HEK293T (cell line): Measurements from ENCODE around the gene CBFA2T3.

Source experiments
- ARNT ChIP-seq: fragments of 450-650 bp; IDR thresholded peaks from 2 replicates; pipeline ENCODE4 v1.6.1; 2017; ENCODE audit warnings: mild to moderate bottlenecking
- BHLHE40 ChIP-seq: fragments of 450-650 bp; IDR thresholded peaks from 2 replicates; pipeline ENCODE4 v1.6.1; 2016; ENCODE audit warnings: mild to moderate bottlenecking, moderate library complexity, borderline replicate concordance
- ELF4 ChIP-seq: fragments of 450-650 bp; IDR thresholded peaks from 2 replicates; pipeline ENCODE4 v1.6.1; 2017; ENCODE audit warnings: antibody characterized with exemption
- FOXK2 ChIP-seq: fragments of 450-650 bp; IDR thresholded peaks from 2 replicates; pipeline ENCODE4 v1.6.1; 2016; ENCODE audit warnings: mild to moderate bottlenecking
- NFRKB ChIP-seq: fragments of 450-650 bp; IDR thresholded peaks from 2 replicates; pipeline ENCODE4 v1.6.1; 2016; ENCODE audit warnings: mild to moderate bottlenecking, moderate library complexity
- SP1 ChIP-seq: fragments of 450-650 bp; IDR thresholded peaks from 2 replicates; pipeline ENCODE4 v1.6.1; 2017
- SUZ12 ChIP-seq: fragments of 450-650 bp; IDR thresholded peaks from 2 replicates; pipeline ENCODE4 v1.6.1; 2016; ENCODE audit warnings: mild to moderate bottlenecking

GRCh38 chr16:88897696-88898425 is 79.1 kb downstream of the CBFA2T3 start:
- no peak for TF ChIP-seq BHLHE40
- TF ChIP-seq ELF4, result no peak
- no peak for TF ChIP-seq ARNT
- no peak for TF ChIP-seq NFRKB
- no peak for TF ChIP-seq SP1
- no peak for TF ChIP-seq FOXK2
- no peak for TF ChIP-seq SUZ12
